ENCODE data around the gene KLHL9.

The KLHL9 gene

DNA sequence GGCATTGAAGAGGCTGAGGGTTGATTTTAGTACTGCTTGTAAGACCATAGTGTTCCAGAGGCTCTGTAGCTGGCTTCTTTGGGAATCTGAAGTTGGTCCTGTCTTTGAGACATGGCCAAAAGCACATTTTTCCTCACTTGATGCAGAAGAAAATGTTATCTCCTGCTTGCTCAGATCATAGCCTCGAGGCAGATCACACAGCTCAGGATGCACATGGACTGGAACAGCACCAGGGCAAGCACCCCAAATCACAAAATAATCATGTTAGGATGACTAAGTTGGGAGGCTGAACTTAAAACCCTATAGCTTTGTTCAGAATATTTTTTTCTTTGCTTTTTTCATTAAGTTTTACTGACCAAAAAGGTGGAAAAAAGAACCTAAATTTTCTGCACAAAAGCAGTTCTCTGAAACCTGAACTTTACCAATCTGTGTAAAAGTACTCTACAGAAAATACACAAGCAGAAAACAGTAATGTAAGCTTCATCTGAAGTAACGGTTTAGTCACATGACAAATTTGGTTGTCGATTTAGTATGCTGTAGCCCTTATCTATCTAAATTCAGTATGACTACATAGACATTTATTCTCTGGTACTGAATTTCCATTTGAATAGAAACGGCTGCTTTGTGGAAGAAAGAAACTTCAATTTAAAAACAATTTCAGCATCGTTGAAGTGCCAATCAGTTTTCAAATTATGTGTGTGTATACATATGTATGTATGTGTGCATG, 3.4 kb downstream of the KLHL9 start:
- H3K4me1 Mint-ChIP-seq (ENCODE audit: low read depth) = peaks cover 44% of the 10 kb centered on the region
- H3K27me3 Mint-ChIP-seq (ENCODE audit: low read depth) = no peaks in the 10 kb centered on the region
- H3K9me3 Mint-ChIP-seq = no peaks in the 10 kb centered on the region
- H3K27ac Mint-ChIP-seq = no peak overlapping the region
- no peak overlapping the region for H3K4me3 Mint-ChIP-seq
- peaks cover 28% of the 10 kb centered on the region for H3K36me3 Mint-ChIP-seq (ENCODE audit: low read depth)

DNA sequence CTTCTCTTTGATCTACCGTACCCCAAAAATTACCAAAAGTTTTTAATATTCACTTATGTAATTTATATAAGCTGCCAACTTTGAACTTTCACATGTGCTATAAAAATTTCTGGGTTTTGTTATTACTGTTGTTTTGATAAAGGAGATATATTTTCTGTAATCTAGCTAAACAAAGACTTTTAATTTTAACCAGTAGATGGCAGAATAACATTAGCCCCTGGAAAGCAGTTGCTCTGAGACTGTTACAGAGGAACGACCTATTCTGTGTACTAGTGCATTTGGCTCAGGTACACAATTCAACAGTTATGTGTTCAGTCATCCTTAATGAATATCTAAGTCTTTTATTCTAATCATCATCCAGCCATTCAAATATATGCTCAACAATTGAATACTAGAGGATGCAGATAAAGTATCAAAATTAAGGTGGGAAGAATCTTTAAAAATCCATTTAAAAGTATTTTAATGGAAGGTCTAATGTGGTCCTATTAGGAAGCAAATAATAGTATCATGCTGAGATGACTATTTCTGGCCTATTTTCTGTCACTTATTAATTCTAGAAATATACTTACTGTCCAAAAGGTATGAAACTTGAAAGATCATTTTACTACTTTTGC, 8.6 kb downstream of the KLHL9 start:
- Mint-ChIP-seq H3K27ac (no peak overlapping the region), H3K36me3 (ENCODE audit: low read depth) (peaks cover 36% of the 10 kb centered on the region), H3K4me3 (no peak overlapping the region), H3K9me3 (no peaks in the 10 kb centered on the region), H3K27me3 (ENCODE audit: low read depth) (no peaks in the 10 kb centered on the region), H3K4me1 (ENCODE audit: low read depth) (peaks cover 24% of the 10 kb centered on the region)

DNA sequence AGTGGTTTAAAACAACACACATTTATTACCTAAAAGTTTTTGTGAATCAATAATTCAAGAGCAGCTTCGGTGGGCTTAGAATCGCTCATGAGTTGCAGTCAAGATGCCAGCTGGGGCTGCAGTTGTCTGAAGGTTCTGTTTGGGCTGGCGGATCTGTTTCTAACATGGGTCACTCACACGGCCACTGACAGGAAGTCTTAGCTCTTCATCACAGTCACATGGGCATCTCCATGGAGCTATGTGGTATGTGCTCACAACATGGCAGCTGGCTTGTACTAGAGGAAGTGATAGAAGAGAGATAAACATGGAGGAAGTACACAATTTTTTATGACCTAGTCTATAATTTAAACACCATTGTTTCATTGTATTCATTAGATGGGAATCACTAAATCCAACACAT, 11.2 kb downstream of the KLHL9 start:
- Mint-ChIP-seq H3K4me1 (ENCODE audit: low read depth) (peaks cover 10% of the 10 kb centered on the region), H3K27me3 (ENCODE audit: low read depth) (no peaks in the 10 kb centered on the region), H3K36me3 (ENCODE audit: low read depth) (peaks cover 29% of the 10 kb centered on the region), H3K27ac (no peak overlapping the region), H3K4me3 (no peak overlapping the region), H3K9me3 (no peaks in the 10 kb centered on the region)

DNA sequence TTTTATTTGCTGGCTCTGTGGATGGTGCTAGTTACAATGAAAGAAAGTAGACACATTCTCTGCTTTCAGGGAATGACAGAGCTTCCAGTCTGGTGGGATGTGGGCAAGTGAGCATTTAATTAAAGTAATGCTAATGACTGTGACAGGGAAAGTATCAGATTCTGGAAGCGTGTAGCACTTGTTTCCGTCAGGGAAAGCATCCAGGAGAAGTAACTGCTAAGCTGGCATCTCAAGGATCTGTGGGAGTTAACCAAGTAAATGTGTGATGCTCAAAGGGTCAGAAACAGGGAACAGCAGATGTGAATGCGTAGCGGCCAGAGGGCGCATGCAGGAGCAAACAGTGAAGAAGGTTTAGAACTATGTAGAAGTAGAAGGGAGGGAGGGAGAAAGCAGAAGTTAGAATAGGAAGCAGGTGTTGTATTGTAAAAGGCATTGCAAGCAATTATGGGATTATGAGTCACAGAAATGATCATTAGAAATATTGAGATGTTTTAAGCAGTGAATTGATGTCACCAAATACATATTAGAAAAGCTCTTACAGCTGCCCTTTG, 12.2 kb downstream of the KLHL9 start:
- Mint-ChIP-seq H3K9me3 (no peaks in the 10 kb centered on the region), H3K36me3 (ENCODE audit: low read depth) (peaks cover 29% of the 10 kb centered on the region), H3K27ac (no peak overlapping the region), H3K27me3 (ENCODE audit: low read depth) (no peaks in the 10 kb centered on the region), H3K4me1 (ENCODE audit: low read depth) (peaks cover 12% of the 10 kb centered on the region), H3K4me3 (no peak overlapping the region)

DNA sequence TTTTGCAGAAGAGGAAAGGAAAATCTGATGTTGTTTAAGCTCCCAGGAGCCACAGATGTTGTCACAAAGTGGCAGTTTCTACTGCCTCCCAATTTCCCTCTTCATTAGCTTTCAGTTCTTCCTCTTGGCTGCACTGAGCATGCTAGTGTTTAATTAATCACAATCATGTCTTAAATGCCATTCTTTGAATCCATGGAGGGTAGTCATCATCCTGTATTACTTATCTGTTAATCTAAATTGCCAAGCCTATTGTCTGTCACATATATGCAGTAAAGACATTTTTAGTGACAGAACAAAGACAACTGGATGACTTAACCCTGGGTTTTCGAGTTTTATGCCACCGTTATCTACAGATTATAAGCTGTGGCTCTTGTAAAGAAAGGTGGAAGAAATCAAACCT, 14.7 kb downstream of the KLHL9 start:
- H3K4me3 Mint-ChIP-seq = no peak overlapping the region
- no peaks in the 10 kb centered on the region for H3K9me3 Mint-ChIP-seq
- H3K4me1 Mint-ChIP-seq (ENCODE audit: low read depth) = peaks cover 4% of the 10 kb centered on the region
- peaks cover 18% of the 10 kb centered on the region for H3K27me3 Mint-ChIP-seq (ENCODE audit: low read depth)
- peaks cover 22% of the 10 kb centered on the region for H3K36me3 Mint-ChIP-seq (ENCODE audit: low read depth)
- no peak overlapping the region for H3K27ac Mint-ChIP-seq

DNA sequence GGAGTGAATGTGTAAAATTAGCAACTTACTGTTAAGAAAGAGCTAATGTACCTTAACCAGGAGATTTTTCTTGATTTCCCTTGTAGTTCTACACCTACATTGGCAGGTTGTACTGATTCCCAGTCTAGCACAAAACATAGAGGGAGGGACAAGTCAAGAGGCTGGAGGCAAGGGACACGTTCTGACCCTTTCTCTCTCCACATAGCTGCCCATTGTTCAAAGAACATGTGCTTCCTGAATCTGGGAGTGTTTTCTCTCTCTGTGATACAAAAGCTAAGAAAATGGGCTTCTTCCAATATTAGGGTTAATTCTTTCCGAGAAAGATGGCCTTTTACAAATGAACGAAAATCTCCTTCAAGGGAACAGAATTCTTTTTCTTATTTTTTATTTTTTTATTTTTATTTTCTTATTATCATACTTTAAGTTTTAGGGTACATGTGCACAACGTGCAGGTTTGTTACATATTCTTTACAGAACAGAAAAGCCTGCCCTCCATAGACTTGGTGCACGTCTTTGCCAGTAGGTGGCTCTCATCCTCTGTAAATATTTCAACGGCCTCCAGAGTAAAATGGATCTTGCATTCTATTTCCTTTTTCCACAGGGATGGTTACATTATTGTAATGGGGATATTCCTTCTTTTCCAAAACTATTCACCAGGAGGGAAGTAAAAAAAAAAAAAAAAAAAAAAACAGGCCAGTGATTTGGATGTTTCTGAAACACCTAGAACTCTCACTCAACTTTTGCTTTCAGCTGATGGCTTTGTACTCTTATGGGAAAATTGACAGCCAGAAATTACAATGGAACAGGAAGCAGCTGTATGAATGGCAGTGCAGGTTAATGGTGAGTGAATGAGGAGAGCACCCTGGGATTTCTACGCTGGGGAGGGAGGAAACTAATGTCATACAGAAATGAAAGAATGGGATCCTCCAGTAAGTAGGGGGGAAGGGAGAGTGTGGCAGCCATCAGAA, 17.0 kb downstream of the KLHL9 start:
- Mint-ChIP-seq H3K4me3 (no peak overlapping the region), H3K4me1 (ENCODE audit: low read depth) (peaks cover 4% of the 10 kb centered on the region), H3K27me3 (ENCODE audit: low read depth) (peaks cover 32% of the 10 kb centered on the region), H3K27ac (no peak overlapping the region), H3K36me3 (ENCODE audit: low read depth) (peaks cover 9% of the 10 kb centered on the region), H3K9me3 (no peaks in the 10 kb centered on the region)

DNA sequence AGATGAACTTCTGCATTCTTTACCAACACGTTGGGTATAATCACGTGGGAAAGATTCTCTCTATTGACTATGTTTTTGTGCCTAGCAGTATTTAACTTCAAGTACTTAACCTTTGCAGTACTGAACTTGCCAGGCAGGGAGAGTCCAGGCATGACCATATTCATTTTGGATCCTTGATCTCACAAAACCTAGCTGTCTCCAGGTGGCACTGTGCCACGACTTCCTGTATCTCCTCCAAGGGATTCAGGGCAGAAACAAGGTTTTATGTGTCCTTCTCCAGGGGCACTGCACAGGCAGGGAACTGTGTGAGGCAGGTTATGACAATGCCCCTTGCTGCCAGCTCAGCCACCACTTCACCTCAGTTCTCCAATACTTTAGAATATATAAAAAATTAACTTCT, 18.3 kb downstream of the KLHL9 start:
- Mint-ChIP-seq H3K4me1 (ENCODE audit: low read depth) (peaks cover 4% of the 10 kb centered on the region), H3K27me3 (ENCODE audit: low read depth) (peaks cover 37% of the 10 kb centered on the region), H3K9me3 (no peaks in the 10 kb centered on the region), H3K36me3 (ENCODE audit: low read depth) (no peaks in the 10 kb centered on the region), H3K4me3 (no peak overlapping the region), H3K27ac (no peak overlapping the region)

DNA sequence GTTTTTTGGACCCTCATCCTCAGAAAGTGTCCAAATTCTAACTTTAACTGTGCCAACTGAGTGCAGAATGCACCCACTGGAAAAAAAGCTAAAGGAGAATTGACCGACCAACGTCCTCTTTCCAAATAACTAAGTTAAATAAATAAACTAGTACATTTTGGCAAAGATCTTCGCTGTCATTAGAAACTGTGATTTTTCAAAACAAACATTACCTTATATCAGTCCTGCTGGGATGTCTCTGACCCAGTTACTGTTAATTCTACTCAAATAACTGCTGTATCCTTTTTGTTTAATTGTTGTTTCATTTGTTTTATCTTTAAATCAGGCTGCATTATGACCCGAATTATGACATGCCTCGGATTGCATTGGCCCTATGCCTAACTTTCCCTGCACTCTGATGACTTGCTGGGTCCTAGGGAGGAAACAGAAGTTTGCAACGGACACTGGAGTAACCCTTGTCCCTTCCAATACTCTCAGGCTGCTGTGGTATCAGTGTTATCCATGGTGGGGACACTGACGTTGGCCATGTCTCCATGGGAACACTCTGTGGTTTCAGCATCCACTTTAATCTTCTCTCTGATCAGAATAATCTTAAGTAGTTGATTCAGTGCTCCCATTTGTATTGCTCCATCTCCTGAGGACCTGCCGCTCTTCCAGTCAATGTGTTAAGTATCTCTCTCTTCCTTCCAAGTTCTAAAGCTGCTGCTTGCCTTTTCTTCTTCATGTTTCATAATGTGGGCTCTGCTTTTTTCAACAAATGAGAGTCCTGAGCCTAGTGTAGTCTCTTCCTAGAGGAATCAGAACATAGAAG, 19.0 kb downstream of the KLHL9 start:
- no peaks in the 10 kb centered on the region for H3K36me3 Mint-ChIP-seq (ENCODE audit: low read depth)
- H3K27me3 Mint-ChIP-seq (ENCODE audit: low read depth) = peaks cover 37% of the 10 kb centered on the region
- no peaks in the 10 kb centered on the region for H3K9me3 Mint-ChIP-seq

DNA sequence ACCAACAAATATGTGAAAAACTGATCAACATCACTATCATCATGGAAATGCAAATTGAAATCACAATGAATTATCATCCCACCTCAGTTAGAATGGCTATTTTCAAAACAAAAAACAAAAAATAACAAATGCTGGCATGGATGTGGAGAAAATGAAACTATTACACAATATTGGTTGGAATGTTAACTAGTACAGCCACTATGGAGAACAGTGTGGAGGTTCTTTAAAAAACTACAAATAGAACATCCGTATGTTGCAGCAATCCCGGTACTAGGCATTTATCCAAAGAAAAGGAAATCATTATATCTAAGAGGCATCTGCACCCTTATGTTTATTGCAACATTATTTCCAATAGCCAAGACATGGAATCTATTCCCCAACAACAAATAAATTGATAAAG, 21.1 kb downstream of the KLHL9 start:
- no peaks in the 10 kb centered on the region for H3K36me3 Mint-ChIP-seq (ENCODE audit: low read depth)

More for the DNA sequence above, 19.0 kb downstream of the KLHL9 start:
- Mint-ChIP-seq H3K4me3 (no peak overlapping the region), H3K4me1 (ENCODE audit: low read depth) (peaks cover 4% of the 10 kb centered on the region), H3K27ac (no peak overlapping the region)

DNA sequence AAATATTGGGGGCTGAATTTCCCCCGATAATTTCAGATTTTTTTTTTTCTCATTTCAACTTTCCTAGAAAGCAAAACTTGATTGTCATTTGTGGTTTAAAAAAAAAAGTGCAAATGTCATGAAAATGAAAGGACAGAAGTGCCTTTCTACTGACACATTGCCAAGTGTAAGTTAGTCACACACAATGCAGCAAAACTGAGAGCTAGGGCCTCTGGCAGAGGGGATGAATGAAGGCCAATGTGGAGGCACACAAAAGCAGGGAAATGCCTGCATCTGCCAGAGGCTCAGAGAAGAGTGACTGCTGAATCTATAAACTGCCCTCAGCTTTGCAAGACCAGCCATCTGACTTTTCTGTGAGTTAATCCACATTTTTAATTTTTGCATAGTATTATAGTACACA, 23.3 kb downstream of the KLHL9 start:
- H3K27me3 Mint-ChIP-seq (ENCODE audit: low read depth) = peaks cover 50% of the 10 kb centered on the region
- H3K9me3 Mint-ChIP-seq = no peaks in the 10 kb centered on the region
- H3K4me3 Mint-ChIP-seq = no peak overlapping the region
- no peaks in the 10 kb centered on the region for H3K36me3 Mint-ChIP-seq (ENCODE audit: low read depth)
- no peak overlapping the region for H3K27ac Mint-ChIP-seq
- no peaks in the 10 kb centered on the region for H3K4me1 Mint-ChIP-seq (ENCODE audit: low read depth)

More for the DNA sequence above, 21.1 kb downstream of the KLHL9 start:
- Mint-ChIP-seq H3K9me3 (no peaks in the 10 kb centered on the region), H3K27ac (no peak overlapping the region), H3K27me3 (ENCODE audit: low read depth) (peaks cover 45% of the 10 kb centered on the region), H3K4me1 (ENCODE audit: low read depth) (peaks cover 4% of the 10 kb centered on the region), H3K4me3 (no peak overlapping the region)

DNA sequence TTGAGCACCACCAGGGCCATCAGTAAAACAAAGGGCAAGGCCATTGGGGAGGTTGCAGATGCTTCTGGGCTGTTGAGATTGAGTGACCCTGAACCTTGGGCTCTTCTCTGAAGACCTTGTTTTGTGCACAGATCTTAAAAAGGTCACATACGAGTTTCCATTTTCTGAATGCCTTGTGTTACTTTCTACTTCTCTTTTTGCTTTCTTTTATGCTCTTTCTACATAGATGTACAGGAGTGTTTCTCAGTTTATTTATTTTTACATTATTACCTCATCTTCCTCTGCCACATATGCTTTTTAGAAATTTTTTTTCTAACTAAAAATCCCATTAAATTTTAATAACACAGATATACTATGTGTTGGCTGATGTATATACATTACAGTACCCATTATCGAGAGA, 30.0 kb downstream of the KLHL9 start, which contains the start of gene IFNA5:
Gene IFNA5, minus strand, starts transcription at position 101 of the 400 bp plus-strand sequence. Its CDS starts 57 bp downstream, at position 44.
- no peak within 1 kb of the TSS for H3K4me3 Mint-ChIP-seq
- H3K27ac Mint-ChIP-seq = no peak within 1 kb of the TSS
- no peaks in the 10 kb centered on the region for H3K36me3 Mint-ChIP-seq (ENCODE audit: low read depth)
- no peaks in the 10 kb centered on the region for H3K4me1 Mint-ChIP-seq (ENCODE audit: low read depth)
- H3K9me3 Mint-ChIP-seq = no peaks in the 10 kb centered on the region
- peaks cover 58% of the 10 kb centered on the region for H3K27me3 Mint-ChIP-seq (ENCODE audit: low read depth)

DNA sequence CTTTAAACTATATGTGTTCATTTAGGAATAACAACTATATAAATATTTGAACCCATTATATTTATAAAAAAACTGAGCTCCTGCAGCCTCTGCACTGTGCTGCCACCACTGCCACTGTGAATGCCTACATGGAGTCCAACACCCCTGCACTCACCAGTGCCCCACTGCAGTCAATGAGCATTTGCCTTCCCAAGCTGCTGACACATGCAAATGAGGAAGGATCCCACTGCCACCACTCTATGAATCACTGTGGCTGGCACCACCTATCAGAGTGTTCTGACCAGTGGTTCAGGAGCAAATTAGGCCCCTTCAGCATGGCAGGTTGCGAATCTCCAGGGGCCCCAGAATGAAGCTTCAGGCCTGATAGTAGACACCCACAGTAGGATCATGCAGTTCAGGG, 39.2 kb downstream of the KLHL9 start:
- Mint-ChIP-seq H3K36me3 (ENCODE audit: low read depth) (no peaks in the 10 kb centered on the region), H3K27ac (no peak overlapping the region), H3K27me3 (ENCODE audit: low read depth) (peaks cover 28% of the 10 kb centered on the region), H3K4me1 (ENCODE audit: low read depth) (no peaks in the 10 kb centered on the region), H3K9me3 (no peaks in the 10 kb centered on the region), H3K4me3 (no peak overlapping the region)

DNA sequence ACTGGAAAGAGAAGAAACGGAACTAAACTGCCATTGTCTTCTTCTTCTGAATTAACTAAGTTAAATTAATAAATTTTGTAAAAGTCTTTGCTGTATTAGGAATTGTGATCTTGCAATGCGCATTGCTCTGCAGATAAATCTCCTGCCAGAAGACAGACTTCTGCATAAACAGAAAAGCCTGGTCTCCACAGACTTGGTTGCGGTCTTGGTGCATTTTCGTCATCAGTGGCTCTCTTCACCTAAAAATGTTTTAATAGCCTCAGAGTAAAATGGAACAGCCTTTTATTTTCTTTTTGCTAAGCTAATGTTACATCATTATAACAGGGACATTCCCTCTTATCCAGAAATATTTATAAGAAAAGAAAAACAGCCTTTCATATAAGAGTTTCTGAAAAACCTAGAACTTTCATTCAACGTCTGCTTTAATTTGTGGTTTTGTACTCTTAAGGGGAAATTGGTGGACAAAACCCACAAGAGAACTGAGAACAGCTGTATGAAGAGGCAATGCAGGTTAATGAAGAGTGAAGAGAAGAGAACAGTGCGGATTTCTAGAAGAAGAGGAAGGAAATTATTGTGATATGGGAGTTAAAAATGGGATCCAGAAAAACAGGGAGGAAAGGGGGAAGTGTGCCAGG, 40.2 kb downstream of the KLHL9 start:
- peaks cover 24% of the 10 kb centered on the region for H3K27me3 Mint-ChIP-seq (ENCODE audit: low read depth)
- H3K4me1 Mint-ChIP-seq (ENCODE audit: low read depth) = no peaks in the 10 kb centered on the region
- H3K36me3 Mint-ChIP-seq (ENCODE audit: low read depth) = no peaks in the 10 kb centered on the region
- no peak overlapping the region for H3K27ac Mint-ChIP-seq
- H3K4me3 Mint-ChIP-seq = no peak overlapping the region
- no peaks in the 10 kb centered on the region for H3K9me3 Mint-ChIP-seq
